ENCODE data around the gene DNAJC18. TPM values are rescaled to one million over a fixed set of nuclear protein-coding genes. Genes with fewer than 3 reads are reported as not detected.

The DNAJC18 gene
- total and polyA plus RNA-seq, 12 donors, result 4.9 to 16.2 (median 8.8) TPM

- no peak for TF ChIP-seq CTCF (IDR thresholded peaks at IDR 0.05)
- TF ChIP-seq POLR2A (IDR thresholded peaks at IDR 0.05), result no peak
- H3K4me1 ChIP-seq (replicated peaks in 1 of 2), result no peaks in the 10 kb centered on the region
- H3K27me3 ChIP-seq, result no peaks in the 10 kb centered on the region
- H3K4me3 ChIP-seq, result no peak overlapping the region
- peaks cover 0 to 16% of the 10 kb centered on the region in 2 donors for H3K36me3 ChIP-seq (replicated peaks in 1 of 2)
- no peak for DNase-seq
- intact Hi-C loops (cut with DNase I), result no loop called here
- H3K9me3 ChIP-seq (replicated peaks in 1 of 3), result no peaks in the 10 kb centered on the region
- H3K27ac ChIP-seq, result no peak overlapping the region
- 81 to 90% (median 88%) methylated on average over 13 to 15 of the region's 15 CpGs for WGBS, 4 donors
Measured at GRCh38 chr5:139472386-139473030, 33.2 kb upstream of the DNAJC18 start.

DNA sequence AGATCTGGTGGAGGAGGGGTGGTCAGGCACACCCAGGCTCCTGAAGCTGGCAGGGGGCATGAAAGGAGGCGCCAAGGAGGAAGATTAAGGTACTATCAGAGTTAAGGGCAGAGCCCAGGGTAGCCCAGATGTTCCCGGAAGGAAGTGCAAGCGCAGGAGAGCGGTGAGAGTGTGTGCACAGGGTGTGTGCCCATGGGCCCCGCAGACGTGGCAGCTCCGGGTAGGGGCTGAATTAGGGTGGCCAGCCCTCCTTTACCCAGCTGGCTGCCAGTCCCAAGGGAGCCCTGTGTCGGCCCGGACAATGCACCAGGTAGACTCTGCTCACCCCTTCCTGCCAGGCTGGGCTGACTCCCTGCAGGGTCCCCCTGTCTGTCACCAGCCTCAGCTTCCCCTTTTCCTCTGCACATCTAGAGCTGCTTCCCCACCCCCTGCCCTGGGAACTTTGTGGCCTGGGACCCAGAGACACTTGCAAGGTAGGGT is 31.5 kb upstream of the DNAJC18 start, which contains the start of gene SMIM33:
Gene SMIM33 (plus strand): TSS at position 184 of the 480 bp plus-strand sequence. CDS start 118 bp downstream, at position 302.
- H3K4me3 ChIP-seq, result no peak within 1 kb of the TSS
- DNase-seq, result no peak
- TF ChIP-seq CTCF (IDR thresholded peaks at IDR 0.05), result no peak
- no peak for TF ChIP-seq POLR2A (IDR thresholded peaks at IDR 0.05)
- no peaks in the 10 kb centered on the region for H3K9me3 ChIP-seq (replicated peaks in 1 of 3)
- H3K36me3 ChIP-seq (replicated peaks in 1 of 2), result no peaks in the 10 kb centered on the region
- intact Hi-C loops (cut with DNase I), result no loop called here
- peak within 1 kb of the TSS in 1 of 5 donors; percentile 29 for H3K27ac ChIP-seq
- H3K27me3 ChIP-seq, result no peaks in the 10 kb centered on the region
- 64 to 85% (median 74%) methylated on average over 8 to 9 of the region's 9 CpGs for WGBS, 4 donors
- no peaks in the 10 kb centered on the region for H3K4me1 ChIP-seq (replicated peaks in 1 of 2)

GRCh38 chr5:139468421-139468931 is 29.2 kb upstream of the DNAJC18 start:
- Histone ChIP-seq H3K4me3 (no peak overlapping the region), H3K27me3 (no peaks in the 10 kb centered on the region), H3K27ac (no peak overlapping the region), H3K36me3 (replicated peaks in 1 of 2) (no peaks in the 10 kb centered on the region), H3K4me1 (replicated peaks in 1 of 2) (no peaks in the 10 kb centered on the region), H3K9me3 (replicated peaks in 1 of 3) (no peaks in the 10 kb centered on the region)
- 74 to 83% (median 77%) methylated on average over 7 to 8 of the region's 8 CpGs for WGBS, 4 donors
- no peak for DNase-seq
- TF ChIP-seq POLR2A (IDR thresholded peaks at IDR 0.05), result no peak
- TF ChIP-seq CTCF (IDR thresholded peaks at IDR 0.05), result no peak
- intact Hi-C loops (cut with DNase I), result no loop called here

DNA sequence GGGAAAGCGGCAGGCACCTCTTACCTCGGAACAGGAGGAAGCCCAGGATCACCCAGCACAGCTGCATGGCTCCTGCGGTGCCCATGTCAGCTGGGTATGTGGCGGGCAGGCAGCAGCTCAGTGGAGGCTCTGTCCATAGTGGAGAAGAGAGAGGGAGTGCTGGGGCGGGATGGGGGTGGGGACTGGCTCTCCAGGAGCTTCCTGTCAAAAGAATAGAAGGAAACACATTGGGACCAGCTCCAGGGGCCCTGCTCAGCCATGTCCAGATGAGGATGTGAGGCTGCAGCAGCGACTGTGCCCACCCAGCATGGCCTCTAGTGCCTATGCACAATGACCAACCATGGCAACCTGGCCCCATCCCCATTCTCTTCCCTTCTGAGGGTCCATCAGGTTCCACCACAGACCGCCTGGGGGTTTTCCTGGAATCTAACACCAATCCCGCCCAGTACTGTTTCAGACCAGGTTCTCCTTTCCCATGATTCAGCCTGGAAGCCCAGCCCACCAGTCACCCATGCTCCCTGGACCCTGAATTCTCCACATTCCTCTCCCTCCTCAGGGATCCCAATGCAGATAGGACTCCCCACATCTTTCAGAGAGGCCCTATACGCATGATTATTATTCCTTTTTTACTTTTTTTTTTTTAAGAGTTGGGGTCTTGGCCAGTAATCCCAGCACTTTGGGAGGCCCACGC is 23.4 kb upstream of the DNAJC18 start, which contains the start of gene ECSCR:
Gene ECSCR (minus strand): TSS at position 158 of the 691 bp plus-strand sequence. CDS start 73 bp downstream, at position 85.
- Histone ChIP-seq H3K27me3 (no peaks in the 10 kb centered on the region), H3K4me1 (replicated peaks in 1 of 2) (no peaks in the 10 kb centered on the region), H3K36me3 (replicated peaks in 1 of 2) (no peaks in the 10 kb centered on the region), H3K27ac (peak within 1 kb of the TSS in 1 of 5 donors; percentile 69), H3K4me3 (no peak within 1 kb of the TSS), H3K9me3 (replicated peaks in 1 of 3) (no peaks in the 10 kb centered on the region)
- intact Hi-C loops (cut with DNase I), result no loop called here
- TF ChIP-seq POLR2A (IDR thresholded peaks at IDR 0.05) (no peak), CTCF (IDR thresholded peaks at IDR 0.05) (no peak)
- WGBS, 4 donors, result 72 to 83% (median 78%) methylated on average over 4 to 10 of the region's 10 CpGs
- DNase-seq, result peak in 4 of 7 donors; percentile 35 to 64 (median 44)
